Liver (tissue), 9 donors: ENCODE measurements around the gene CACFD1. TPM values are rescaled to one million over a fixed set of nuclear protein-coding genes. Genes with fewer than 3 reads are reported as not detected.

Experiments used
- DNase-seq: peaks from one replicate; pipeline ENCODE4 v3.0.0-alpha.2; 2017; ENCODE audit warnings: low spot score
- H3K27ac ChIP-seq, 2 donors: one replicate each; pipeline ENCODE4 v1.7.0; 2013; ENCODE audit warnings: inconsistent platforms in 2 of 2, low read length in 2 of 2, control low read depth in 1 of 2, low read depth in 1 of 2, mild to moderate bottlenecking in 1 of 2
- H3K27me3 ChIP-seq, 4 donors: one replicate each; pipeline versions ENCODE4 v1.6.1 to v1.7.0; 2013; ENCODE audit warnings: low read length in 3 of 4, inconsistent platforms in 1 of 4, mild to moderate bottlenecking in 1 of 4, moderate library complexity in 1 of 4; ENCODE audit not compliant: control insufficient read depth in 4 of 4, insufficient read depth in 4 of 4
- H3K36me3 ChIP-seq, 4 donors: one replicate each; pipeline versions ENCODE4 v1.6.1 to v1.7.0; 2013; ENCODE audit warnings: low read length in 3 of 4, mild to moderate bottlenecking in 3 of 4, low read depth in 1 of 4, moderate library complexity in 1 of 4; ENCODE audit not compliant: control insufficient read depth in 4 of 4, insufficient read depth in 3 of 4
- H3K4me1 ChIP-seq, 4 donors: one replicate each; pipeline versions ENCODE4 v1.6.1 to v1.7.0; 2013; ENCODE audit warnings: low read length in 3 of 4, mild to moderate bottlenecking in 3 of 4, moderate library complexity in 1 of 4; ENCODE audit not compliant: control insufficient read depth in 4 of 4, insufficient read depth in 4 of 4
- H3K4me3 ChIP-seq, 3 donors: one replicate each; pipeline versions ENCODE4 v1.6.1 to v1.7.0; 2013; ENCODE audit warnings: low read length in 3 of 3, control low read depth in 1 of 3, low read depth in 1 of 3, mild to moderate bottlenecking in 1 of 3
- H3K9ac ChIP-seq, 2 donors: one replicate each; pipeline ENCODE4 v1.7.0; 2013; ENCODE audit warnings: low read length in 2 of 2, mild to moderate bottlenecking in 2 of 2, moderate library complexity in 2 of 2, control low read depth in 1 of 2, low read depth in 1 of 2
- H3K9me3 ChIP-seq, 4 donors: one replicate each; pipeline versions ENCODE4 v1.6.1 to v1.7.0; 2013; ENCODE audit warnings: low read length in 3 of 4; ENCODE audit not compliant: control insufficient read depth in 4 of 4
- EGR1 ChIP-seq, 2 donors: IDR thresholded peaks; 2 replicates each; pipeline ENCODE4 v1.6.1; 2016 to 2018; ENCODE audit warnings: antibody characterized with exemption in 2 of 2, low read depth in 2 of 2
- FOXA1 ChIP-seq: IDR thresholded peaks from 2 replicates; pipeline ENCODE4 v1.6.1; 2016; ENCODE audit warnings: antibody characterized with exemption
- FOXA2 ChIP-seq: IDR thresholded peaks from 2 replicates; pipeline ENCODE4 v1.6.1; 2016; ENCODE audit warnings: antibody characterized with exemption
- GABPA ChIP-seq, 2 donors: IDR thresholded peaks in 1 of 2; conservative IDR thresholded peaks in 1 of 2; 2 replicates each; pipeline ENCODE4 v1.6.1; 2016; ENCODE audit warnings: antibody characterized with exemption in 2 of 2, mild to moderate bottlenecking in 1 of 2, moderate library complexity in 1 of 2
- HNF4A ChIP-seq, 2 donors: conservative IDR thresholded peaks; 2 replicates each; pipeline ENCODE4 v1.6.1; 2016; ENCODE audit warnings: antibody characterized with exemption in 2 of 2, mild to moderate bottlenecking in 2 of 2
- HNF4G ChIP-seq: IDR thresholded peaks from 2 replicates; pipeline ENCODE4 v1.6.1; 2016; ENCODE audit warnings: antibody characterized with exemption
- JUND ChIP-seq, 2 donors: IDR thresholded peaks; 2 replicates each; pipeline ENCODE4 v1.6.1; 2016; ENCODE audit warnings: antibody characterized with exemption in 2 of 2
- NR2F2 ChIP-seq: IDR thresholded peaks from 2 replicates; pipeline ENCODE4 v1.6.1; 2016; ENCODE audit warnings: antibody characterized with exemption
- RAD21 ChIP-seq, 2 donors: IDR thresholded peaks; 2 replicates each; pipeline ENCODE4 v1.6.1; 2016; ENCODE audit warnings: antibody characterized with exemption in 2 of 2, mild to moderate bottlenecking in 2 of 2
- RXRA ChIP-seq, 2 donors: IDR thresholded peaks; 2 replicates each; pipeline ENCODE4 v1.6.1; 2017 to 2018; ENCODE audit warnings: antibody characterized with exemption in 2 of 2, mild to moderate bottlenecking in 1 of 2
- SP1 ChIP-seq: IDR thresholded peaks from 2 replicates; pipeline ENCODE4 v1.6.1; 2018; ENCODE audit warnings: antibody characterized with exemption, mild to moderate bottlenecking
- TAF1 ChIP-seq: conservative IDR thresholded peaks from 2 replicates; pipeline ENCODE4 v1.6.1; 2016; ENCODE audit warnings: antibody characterized with exemption, mild to moderate bottlenecking
- YY1 ChIP-seq: IDR thresholded peaks from 2 replicates; pipeline ENCODE4 v1.6.1; 2016; ENCODE audit warnings: antibody characterized with exemption, mild to moderate bottlenecking
- WGBS: extraction: QIAGEN DNeasy Blood & Tissue Kit; methylation state at CpG from one replicate; pipeline ENCODE4 v1.1.7; 2013; 5-methylcytosine and 5-hydroxymethylcytosine counted together
- polyA plus RNA-seq, 2 donors: library from polyadenylated mRNA; stranded (reverse) in 1 of 2; unstranded in 1 of 2; fragments of 200-250 nt in 1 of 2; fragments of >200 nt in 1 of 2; fragmentation: Nextera tagmentation in 1 of 2; extraction: Ambion mirVana in 1 of 2; gene quantifications; one replicate each; pipeline versions ENCODE4 v1.2.1 to v1.2.3, GENCODE V29; 2013 to 2015
- total RNA-seq, 2 donors: library from RNA; depleted of rRNA; stranded (reverse); fragments of >200 nt; gene quantifications; one replicate each; pipeline ENCODE4 v1.2.3, GENCODE V29; 2014
- TF ChIP-seq, protein P1 (sequence below): IDR thresholded peaks from 2 replicates; pipeline ENCODE4 v1.6.1; 2016; ENCODE audit warnings: antibody characterized with exemption
- TF ChIP-seq, protein P2 (sequence below): IDR thresholded peaks from 2 replicates; pipeline ENCODE4 v1.6.1; 2016; ENCODE audit warnings: antibody characterized with exemption
- TF ChIP-seq, protein P3 (sequence below): IDR thresholded peaks from 2 replicates; pipeline ENCODE4 v1.6.1; 2016; ENCODE audit warnings: antibody characterized with exemption
- TF ChIP-seq, protein P4 (sequence below): fragments of 150-350 bp; IDR thresholded peaks from 2 replicates; pipeline ENCODE4 v1.5.1; 2017; ENCODE audit warnings: improper control_type of control experiment, low read depth, low read length; ENCODE audit not compliant: missing input control
- donor health status: healthy.
- donor health status: healthy.
- donor health status: healthy.
- donor health status: healthy.
- donor health status: healthy.

Gene CACFD1
- total and polyA plus RNA-seq, 4 donors: 10.1 to 34.5 (median 26.4) TPM

DNA sequence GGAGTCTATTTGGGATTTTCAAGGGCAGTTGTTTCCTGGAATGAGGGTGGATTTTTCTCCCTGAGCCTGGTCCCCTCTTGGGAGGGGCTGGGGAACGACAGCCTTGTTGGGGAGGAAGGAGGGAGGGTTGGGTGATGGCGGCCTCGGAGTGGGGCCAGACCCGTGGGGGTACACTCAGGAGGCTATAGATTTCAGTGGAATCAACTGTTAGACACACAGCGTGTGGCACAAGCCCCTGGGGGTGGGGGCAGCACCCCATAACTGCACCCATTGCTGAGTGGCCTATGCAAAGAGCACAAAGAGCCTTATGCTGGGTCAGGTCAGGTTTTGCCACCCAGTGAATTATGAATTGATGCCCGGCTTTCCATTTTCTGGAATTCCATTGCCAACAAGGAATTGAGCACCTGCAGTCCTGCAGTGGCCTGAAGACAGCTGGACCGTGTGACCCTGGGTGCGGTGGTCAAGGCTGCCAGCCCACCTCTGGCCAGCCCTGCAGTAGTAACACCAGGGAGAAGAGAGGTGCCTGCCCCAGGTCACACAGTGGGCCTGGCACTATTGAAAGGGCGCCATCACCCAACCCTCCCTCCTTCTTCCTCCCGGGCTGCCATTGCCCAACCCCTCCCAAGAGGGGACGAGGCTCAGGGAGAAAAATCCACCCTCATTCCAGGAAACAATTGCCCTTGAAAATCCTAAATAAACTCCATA, 56.6 kb downstream of the CACFD1 start:
- 92% methylated on average over 11 of the region's 11 CpGs for WGBS
- Histone ChIP-seq H3K4me3 (no peak overlapping the region), H3K36me3 (no peaks in the 10 kb centered on the region), H3K27me3 (no peaks in the 10 kb centered on the region), H3K4me1 (peaks cover 5 to 19% (median 14%) of the 10 kb centered on the region in 4 donors), H3K9me3 (no peaks in the 10 kb centered on the region), H3K9ac (no peak overlapping the region), H3K27ac (no peak overlapping the region)
- no peak for DNase-seq
- TF ChIP-seq GABPA (IDR thresholded peaks at IDR 0.05 in 1 of 2, conservative IDR thresholded peaks at IDR 0.05 in 1 of 2) (no peak), SP1 (no peak), YY1 (no peak), NR2F2 (no peak), HNF4G (no peak), TAF1 (no peak), EGR1 (IDR thresholded peaks at IDR 0.05; ENCODE audit: low read depth in 2 of 2) (no peak), RAD21 (IDR thresholded peaks at IDR 0.05) (no peak), JUND (IDR thresholded peaks at IDR 0.05) (no peak), FOXA2 (no peak)
- TF ChIP-seq, protein P1, sequence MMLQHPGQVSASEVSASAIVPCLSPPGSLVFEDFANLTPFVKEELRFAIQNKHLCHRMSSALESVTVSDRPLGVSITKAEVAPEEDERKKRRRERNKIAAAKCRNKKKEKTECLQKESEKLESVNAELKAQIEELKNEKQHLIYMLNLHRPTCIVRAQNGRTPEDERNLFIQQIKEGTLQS: no peak
- TF ChIP-seq, protein P2, sequence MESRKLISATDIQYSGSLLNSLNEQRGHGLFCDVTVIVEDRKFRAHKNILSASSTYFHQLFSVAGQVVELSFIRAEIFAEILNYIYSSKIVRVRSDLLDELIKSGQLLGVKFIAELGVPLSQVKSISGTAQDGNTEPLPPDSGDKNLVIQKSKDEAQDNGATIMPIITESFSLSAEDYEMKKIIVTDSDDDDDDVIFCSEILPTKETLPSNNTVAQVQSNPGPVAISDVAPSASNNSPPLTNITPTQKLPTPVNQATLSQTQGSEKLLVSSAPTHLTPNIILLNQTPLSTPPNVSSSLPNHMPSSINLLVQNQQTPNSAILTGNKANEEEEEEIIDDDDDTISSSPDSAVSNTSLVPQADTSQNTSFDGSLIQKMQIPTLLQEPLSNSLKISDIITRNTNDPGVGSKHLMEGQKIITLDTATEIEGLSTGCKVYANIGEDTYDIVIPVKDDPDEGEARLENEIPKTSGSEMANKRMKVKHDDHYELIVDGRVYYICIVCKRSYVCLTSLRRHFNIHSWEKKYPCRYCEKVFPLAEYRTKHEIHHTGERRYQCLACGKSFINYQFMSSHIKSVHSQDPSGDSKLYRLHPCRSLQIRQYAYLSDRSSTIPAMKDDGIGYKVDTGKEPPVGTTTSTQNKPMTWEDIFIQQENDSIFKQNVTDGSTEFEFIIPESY: no peak
- TF ChIP-seq, protein P3, sequence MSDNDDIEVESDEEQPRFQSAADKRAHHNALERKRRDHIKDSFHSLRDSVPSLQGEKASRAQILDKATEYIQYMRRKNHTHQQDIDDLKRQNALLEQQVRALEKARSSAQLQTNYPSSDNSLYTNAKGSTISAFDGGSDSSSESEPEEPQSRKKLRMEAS: no peak

DNA sequence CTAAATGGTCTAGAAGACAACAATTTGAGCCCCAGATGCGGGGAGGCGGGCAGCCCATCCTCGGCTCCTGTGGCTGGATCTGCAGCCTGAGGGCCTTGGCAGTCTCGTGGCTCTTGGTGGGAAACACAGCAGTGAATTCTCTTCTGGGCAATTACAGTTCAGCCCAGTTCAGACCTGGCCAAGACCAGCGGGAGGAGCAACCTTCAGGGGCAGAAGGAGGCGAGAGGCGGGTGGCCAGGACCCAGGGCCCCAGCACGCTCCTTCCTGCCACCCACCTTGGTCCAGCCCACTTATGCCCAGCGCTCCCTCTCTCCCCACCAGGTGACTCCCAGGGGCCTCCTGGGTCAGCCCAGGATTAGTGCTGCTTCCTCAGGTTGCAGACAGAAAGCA, 57.2 kb downstream of the CACFD1 start:
- H3K4me3 ChIP-seq: no peak overlapping the region
- peaks cover 11 to 25% (median 19%) of the 10 kb centered on the region in 4 donors for H3K4me1 ChIP-seq
- H3K27me3 ChIP-seq: no peaks in the 10 kb centered on the region
- no peak overlapping the region for H3K9ac ChIP-seq
- H3K9me3 ChIP-seq: no peaks in the 10 kb centered on the region
- TF ChIP-seq HNF4G (no peak), FOXA2 (no peak), RAD21 (IDR thresholded peaks at IDR 0.05) (no peak), SP1 (no peak), FOXA1 (no peak)
- TF ChIP-seq, protein P3: no peak
- H3K36me3 ChIP-seq: no peaks in the 10 kb centered on the region
- no peak overlapping the region for H3K27ac ChIP-seq
- DNase-seq: no peak
- WGBS: 98% methylated on average over 9 of the region's 9 CpGs

DNA sequence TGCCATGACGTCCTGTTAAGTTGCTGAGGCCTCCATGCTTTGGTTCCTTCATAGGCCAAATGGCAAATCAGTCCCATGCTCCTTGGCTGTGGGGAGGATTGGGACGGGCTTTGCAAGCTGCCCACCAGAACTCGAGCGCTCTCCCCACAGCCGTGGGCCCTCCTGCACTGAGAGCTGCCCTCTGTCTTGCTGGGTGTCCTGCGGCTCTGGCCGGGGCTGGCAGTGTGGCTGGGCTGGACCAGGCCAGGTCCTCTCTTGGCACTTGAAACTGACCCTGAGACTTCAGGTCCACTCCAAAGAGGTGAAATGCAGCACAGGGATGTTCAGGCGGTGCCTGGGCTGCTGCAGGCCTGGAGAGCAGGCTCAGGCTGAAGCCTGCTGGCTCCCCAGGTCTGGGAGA, 57.9 kb downstream of the CACFD1 start:
- Histone ChIP-seq H3K4me1 (peaks cover 12 to 30% (median 21%) of the 10 kb centered on the region in 4 donors), H3K27me3 (no peaks in the 10 kb centered on the region), H3K27ac (no peak overlapping the region), H3K9ac (no peak overlapping the region), H3K9me3 (no peaks in the 10 kb centered on the region), H3K36me3 (no peaks in the 10 kb centered on the region), H3K4me3 (no peak overlapping the region)
- 90% methylated on average over 8 of the region's 8 CpGs for WGBS
- no peak for DNase-seq
- TF ChIP-seq NR2F2: no peak
- TF ChIP-seq, protein P4, sequence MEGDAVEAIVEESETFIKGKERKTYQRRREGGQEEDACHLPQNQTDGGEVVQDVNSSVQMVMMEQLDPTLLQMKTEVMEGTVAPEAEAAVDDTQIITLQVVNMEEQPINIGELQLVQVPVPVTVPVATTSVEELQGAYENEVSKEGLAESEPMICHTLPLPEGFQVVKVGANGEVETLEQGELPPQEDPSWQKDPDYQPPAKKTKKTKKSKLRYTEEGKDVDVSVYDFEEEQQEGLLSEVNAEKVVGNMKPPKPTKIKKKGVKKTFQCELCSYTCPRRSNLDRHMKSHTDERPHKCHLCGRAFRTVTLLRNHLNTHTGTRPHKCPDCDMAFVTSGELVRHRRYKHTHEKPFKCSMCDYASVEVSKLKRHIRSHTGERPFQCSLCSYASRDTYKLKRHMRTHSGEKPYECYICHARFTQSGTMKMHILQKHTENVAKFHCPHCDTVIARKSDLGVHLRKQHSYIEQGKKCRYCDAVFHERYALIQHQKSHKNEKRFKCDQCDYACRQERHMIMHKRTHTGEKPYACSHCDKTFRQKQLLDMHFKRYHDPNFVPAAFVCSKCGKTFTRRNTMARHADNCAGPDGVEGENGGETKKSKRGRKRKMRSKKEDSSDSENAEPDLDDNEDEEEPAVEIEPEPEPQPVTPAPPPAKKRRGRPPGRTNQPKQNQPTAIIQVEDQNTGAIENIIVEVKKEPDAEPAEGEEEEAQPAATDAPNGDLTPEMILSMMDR: no peak
- TF ChIP-seq YY1: no peak
- TF ChIP-seq HNF4G: no peak
- no peak for TF ChIP-seq RXRA (IDR thresholded peaks at IDR 0.05)
- TF ChIP-seq, protein P2: no peak
- no peak for TF ChIP-seq EGR1 (IDR thresholded peaks at IDR 0.05; ENCODE audit: low read depth in 2 of 2)
- TF ChIP-seq, protein P1: no peak
- TF ChIP-seq, protein P3: no peak
- no peak for TF ChIP-seq HNF4A (conservative IDR thresholded peaks at IDR 0.05)
- no peak for TF ChIP-seq RAD21 (IDR thresholded peaks at IDR 0.05)
- no peak for TF ChIP-seq TAF1
